Activated CD4-positive, alpha-beta T cell treated with anti-CD3 and anti-CD28 coated beads for 1 hour (primary cell): ENCODE data around the gene RIOX2.

Experiments
- DNase-seq: peaks from one replicate; pipeline ENCODE4 v3.0.0-alpha.2; 2020

RIOX2 gene

DNA sequence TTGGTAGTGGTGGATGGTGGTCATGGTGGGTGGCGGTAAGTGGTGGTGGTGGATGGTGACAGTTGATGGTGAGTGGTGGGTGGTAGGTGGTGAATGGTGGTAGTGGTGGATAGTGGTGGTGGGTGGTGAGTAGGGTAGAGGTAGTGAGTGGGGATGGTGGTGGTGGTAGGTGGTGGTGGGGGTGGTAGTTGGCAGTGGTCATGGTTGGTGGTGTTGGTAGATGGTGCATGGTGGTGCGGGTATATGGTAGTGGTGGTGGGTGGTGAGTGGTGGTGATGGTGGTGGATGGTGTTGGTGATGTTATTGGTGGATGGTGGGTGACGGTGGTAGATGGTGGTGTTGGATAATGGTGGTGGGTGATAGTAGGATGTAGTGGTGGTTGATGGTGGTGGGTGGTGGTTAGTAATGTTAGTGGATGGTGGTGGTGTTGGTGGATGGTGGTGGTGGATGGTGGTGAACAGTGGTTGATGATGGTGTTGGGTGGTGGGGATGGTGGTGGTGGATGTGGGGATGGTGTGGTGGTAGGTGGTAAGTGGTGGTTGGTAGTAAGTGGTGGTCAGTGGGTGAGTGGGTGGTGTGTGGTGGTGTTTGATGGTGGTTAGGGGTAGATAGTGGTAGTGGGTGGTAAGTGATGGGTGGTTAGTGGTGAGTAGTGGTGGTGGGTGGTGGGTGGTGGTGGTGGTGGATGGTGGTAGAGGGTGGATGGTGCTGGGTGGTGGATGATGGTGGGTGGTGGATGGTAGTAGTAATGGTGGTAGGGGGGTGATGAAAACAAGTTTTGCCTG is 16.7 kb upstream of the RIOX2 start:
- DNase-seq = no peak

DNA sequence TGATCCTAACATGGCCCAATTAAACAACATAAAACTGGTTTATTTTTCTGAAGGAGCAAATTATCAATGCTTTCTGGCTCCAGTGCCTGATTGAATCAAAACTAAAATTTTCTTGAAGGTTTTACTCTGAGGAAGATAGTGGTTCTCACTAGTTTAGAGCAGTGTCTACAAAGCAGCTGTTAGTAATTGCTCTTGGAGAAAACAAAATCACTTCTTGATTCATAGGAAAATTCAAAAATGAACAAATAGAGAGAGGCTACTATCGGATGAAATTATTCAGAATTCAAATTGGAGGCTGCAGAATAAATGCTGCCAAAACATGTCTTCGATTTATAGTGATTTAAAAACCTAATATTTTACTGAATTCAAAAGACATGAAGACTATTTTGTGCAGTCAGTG is 15.1 kb upstream of the RIOX2 start:
- DNase-seq = no peak

DNA sequence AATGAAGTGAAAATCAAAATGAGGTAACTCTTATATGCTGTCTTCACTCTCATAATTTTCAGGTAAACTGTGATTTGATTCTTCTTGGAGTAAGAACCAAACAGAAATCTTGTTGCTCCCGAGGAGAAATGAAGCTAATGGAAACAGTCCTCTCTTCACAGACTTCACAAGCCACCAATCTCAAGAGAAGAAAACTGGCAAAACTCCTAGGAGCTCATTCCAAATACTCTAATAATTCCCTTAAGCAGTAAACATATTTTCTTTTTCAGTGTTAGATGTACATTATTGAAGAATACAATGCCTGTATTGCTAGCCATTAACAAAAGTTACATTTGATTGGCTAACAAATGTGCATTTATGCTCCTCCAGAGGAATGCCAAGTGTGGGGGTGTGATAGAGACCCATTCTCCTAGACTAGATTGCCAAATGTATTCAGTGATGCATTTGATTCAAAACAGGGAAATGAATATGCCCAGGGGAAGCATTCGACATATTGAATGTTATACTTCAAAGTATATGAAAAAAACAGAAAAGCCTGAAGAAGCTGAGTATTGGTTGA is 11.8 kb upstream of the RIOX2 start:
- no peak for DNase-seq

DNA sequence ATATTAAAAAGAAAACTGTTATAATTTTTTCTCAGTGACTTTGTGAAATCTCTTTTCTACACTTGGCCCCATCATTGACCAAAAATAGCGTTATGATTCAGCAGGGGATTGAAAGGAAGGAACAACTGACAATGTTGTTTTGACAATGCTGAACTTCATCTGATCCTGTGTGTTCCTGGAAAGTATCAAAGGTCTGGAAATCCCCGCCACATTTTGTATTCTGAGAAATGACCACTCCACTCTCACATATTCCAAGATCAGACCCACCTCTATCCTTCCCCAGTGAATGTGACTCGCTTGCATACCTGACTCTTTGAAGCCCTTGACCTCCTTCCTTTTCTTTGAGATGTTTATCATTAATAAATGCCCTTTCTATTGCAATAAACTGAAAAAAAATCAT is 9.7 kb upstream of the RIOX2 start:
- DNase-seq = no peak

DNA sequence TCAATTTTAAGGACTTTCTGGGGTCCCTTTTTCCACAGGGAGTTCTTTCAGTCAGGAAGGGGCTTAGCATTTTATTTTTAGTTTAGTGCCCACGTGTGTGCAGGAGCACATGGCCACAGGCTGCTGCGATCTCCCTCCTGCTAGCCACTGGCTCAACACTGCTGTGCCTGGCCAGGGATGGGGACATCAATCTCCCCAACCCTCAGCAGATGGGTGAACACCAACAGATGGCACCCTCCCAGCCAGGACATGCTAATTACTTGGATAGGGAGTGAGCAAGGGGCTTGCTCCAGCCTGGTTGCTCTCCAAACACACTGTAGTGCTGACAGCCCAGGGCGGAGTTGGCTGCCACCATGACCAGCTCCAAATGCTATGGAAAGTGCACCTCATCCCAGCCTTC is 7.4 kb upstream of the RIOX2 start:
- no peak for DNase-seq

DNA sequence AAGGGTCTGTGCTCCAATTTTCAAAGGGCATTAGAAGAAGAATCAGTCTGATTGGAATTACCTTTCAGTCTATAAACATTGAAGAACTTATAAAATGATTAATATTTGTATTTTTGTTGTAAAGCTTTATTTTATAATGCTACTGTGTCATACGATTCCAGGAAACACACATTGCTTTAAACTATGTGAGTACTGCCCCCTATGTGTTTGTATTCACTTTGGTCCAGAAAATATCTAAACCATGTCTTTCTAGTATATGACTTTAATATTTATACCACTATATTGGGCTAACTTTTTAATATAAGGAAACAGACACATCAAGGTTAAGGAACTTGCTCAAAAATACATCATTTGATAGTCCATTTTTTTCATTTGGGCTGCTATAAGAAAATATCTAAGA is 3.2 kb upstream of the RIOX2 start:
- DNase-seq = no peak

DNA sequence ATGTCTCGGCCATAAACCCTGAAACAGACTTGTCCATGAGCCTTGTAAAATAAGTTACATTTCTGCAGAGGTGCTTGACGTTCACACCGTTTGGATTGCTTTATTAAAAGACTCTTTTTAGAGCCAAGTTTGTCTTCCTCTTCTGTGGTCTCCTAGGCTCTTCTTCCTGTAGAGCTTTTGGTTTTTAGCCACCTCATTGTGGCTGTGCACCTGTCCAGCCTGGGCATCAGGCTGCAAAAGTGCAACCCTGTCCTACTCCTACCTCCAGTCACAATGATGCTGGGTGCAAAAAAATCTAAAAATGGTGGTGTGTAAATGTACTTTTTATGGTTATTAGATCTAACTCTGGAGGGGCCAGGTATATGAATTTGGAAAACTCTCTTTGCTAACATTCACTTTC is 2.8 kb upstream of the RIOX2 start:
- no peak for DNase-seq

DNA sequence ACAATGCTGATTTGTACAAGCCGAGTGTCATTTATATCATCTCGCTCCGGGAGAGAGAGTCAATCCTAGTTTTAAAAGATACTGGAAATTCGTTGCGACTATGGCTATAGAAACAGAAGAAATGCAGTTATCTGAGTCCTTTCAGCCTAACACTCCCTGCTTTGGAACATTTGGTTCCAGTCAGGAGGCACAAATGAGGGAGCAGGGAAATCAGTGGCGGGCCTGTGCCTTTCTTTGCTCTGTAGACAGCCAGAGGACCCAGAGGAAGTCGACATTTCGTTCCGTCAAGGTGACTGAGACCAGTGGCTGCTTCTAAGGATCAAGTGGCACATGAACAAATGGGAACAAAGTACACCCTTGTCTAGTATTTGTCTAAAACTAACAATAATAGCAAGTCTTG is 745 bp upstream of the RIOX2 start:
- no peak for DNase-seq

DNA sequence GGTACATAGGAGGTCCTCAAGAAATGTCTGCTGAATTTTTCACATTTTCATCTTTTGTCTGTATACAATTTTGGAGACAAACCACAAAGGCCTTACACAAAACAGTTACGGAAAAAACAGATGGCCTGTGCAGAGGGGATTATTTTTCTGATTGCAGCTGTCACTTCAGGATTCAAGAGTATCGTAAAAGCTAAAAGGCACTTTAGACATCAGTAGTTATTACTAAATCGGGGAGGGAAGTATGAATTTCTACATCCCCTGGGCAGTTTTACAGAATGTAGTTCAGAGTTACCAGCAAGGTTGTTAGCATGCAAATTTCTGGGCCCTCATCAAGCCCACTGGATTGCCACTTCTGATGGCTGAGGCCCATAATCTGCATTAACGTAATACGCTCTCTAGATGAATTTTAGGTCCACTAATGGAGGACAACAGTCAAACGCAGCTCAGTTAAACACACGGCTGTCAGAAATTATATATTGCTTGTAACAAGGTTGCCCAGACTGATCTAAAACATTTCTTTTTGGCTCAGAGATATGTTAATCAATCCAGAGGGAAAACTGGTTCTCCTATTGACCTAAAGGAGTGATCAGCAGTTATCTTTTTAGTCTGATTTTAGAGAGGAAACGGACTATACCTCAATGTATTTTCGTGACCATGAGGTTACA is 1.1 kb downstream of the RIOX2 start:
- DNase-seq = no peak

DNA sequence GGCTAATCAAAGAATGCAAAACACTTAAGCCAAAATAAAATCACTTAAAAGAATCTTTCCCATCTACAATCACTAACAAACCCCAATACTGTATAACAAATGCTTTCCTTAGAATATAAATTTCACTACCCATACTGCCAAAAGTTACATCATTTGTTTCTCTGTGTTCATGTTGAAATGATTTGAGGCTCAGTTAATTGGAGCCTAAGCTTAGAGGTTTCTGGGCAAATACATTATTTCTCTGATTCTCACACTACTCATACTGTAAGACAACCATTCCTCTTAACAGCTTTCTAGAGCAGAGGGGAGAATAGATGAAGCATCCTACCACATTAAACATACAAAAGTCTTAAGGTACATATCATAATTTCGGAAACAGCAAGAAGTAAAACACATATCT is 2.1 kb downstream of the RIOX2 start:
- no peak for DNase-seq

DNA sequence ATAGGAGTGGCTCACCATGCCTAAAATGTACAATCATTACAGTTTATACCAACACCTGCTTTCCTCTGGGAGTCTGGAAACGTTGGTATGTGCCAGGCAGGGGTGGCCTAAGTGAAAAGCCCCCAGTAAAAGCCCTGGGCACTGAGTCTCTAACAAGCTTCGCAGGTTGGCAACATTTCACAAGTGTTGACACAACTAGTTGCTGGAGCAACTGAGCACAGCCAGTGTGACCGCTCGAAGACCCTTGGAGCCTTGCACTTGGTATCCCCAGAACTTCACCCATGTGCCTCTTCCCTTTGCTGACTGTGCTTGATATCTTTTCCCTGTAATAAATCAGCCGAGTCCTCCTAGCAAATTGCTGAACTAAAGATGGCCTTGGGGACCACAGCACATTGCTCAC is 2.7 kb downstream of the RIOX2 start:
- DNase-seq = no peak

DNA sequence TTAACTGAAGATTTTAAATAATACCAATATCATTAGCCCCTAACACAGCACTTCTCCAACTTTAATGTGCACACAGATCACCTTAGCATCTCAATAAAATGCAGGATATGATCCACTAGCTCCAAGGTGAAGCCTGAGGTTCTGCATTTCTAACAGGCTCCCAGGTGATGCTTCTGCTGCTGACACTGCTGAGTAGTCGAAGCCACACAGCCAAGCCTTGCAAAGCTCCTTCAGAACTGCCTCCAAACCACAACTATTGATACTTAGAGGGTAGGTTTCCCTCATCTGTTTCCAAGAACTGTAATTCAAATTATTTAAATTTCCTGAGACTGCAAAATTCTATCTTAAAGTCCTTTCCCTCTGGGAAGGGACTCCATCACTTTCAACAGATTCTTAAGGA is 3.9 kb downstream of the RIOX2 start:
- no peak for DNase-seq

DNA sequence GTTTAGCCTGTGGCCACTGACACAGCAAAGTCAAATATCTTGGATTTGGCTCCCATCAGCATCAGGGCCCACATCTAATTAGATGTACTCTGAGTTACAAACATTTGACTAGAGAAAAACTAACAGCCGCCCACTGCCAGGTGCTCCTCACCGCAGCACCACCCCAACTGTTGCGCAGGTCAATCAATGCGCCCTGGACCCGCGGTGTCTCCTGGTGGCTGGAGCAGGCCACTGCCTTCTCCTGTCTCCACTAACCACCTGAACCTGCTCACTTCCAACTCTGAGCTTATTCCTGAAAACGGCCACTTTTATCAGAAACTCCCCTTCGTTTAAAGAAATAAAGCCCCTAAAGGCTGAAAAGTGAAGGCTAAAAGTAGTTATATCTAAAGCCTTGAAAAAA is 4.3 kb downstream of the RIOX2 start:
- no peak for DNase-seq

DNA sequence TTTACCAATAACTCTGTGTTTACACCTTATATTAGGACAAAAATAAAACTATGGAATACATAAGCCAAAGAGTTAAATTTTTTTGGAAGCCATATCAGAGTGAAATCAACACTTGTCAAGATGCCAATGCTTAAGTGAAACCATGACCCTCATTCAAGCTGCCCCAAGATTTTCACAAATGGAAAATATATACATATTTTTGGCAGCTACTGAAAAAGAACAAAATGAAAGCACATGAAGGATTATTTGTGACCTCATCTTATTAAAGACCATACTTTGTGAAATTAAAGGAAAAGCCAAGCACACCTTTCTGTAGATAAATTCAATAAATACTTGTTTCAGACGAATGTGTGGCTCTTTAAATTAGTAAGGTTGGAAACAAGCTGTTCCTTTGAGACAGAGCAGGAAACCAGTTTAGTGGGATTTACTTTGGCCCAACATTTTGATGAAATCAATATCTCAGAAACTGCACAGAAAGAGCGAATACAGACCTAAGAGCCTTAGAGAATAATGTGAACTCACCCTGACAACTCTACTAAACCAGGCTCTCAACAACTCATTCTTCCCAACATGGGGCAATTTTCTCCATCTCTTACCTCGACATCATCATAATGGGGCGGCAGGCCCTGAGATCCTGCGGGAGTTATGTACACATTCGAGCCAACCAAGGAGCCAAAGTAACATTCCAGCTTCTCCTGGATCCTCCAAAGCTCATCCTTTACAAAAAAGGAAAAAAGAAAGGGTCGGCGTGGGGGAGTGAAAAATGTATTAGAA is 11.1 kb downstream of the RIOX2 start:
- DNase-seq = no peak

DNA sequence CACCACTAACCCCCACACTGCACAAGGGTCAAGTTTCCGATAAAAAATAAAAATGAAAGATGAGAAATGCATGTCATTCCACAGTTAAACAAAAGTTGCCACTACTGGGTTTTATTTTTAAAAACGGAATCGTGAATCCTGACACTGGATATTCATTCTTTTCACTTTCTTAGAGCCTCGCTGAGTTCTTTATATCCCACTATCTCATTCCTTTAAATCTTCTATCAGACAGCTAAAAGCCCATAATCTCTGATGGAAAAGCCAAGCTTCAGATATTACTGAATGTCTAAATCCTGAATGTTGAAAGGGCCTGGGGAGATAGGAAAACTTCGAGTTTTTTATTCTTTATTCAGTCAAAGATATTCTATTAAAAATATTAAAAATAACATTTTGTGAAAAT is 11.7 kb downstream of the RIOX2 start:
- DNase-seq = no peak

DNA sequence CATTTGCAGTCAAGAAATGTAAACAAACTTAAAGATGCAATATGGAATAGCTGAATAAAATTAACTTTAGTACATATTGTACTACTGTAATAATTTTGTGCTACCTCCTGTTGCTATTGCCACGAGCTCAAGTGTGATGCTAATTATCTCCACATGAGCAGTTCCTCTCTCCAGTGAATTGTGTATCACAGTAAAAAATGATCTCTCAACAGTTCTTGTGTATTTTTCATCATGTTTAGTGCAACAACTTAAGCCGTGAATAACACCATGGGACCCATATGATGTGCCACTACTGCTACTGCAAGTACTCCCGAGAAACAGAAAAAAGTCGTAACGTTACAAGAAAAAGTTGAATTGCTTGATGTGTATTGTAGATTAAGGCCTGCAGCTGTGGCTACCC is 12.4 kb downstream of the RIOX2 start:
- DNase-seq = no peak

DNA sequence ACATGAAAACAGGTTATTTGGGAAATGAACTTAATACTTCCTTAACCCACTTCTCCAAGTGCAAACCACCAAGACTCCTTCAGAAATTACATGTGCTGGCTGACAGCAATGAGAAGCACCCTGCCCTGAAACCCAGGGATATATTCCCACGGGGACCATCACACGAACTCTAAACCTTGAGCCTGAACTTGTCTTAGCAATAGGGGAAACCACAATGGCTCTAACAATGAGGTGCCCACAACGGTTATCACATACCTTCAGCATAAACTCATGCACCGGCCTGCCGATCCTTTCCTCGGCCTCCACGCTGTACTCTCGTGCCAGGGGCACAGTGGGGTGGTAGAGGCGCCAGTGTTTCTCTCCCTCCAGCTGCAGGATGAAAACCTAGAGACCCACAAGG is 13.4 kb downstream of the RIOX2 start:
- no peak for DNase-seq

DNA sequence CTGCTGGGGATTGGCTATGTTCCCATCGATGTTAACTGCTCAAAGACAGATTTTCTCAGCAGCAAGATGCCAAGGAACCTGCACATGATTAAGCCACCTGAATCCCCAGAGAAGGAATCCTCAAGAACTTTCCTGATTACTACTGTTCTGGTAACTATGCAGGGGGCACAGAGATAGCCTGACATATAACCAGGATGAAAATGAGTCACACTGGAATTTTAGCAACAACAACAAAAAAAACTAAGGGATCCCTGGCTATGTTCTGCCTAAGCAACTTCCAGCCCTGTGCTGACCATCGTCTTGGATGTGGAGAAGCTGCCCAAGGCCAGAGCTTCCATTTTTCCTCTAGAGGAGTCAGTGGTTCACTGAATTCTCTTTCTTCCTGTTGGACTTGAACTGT is 13.8 kb downstream of the RIOX2 start:
- DNase-seq = no peak

DNA sequence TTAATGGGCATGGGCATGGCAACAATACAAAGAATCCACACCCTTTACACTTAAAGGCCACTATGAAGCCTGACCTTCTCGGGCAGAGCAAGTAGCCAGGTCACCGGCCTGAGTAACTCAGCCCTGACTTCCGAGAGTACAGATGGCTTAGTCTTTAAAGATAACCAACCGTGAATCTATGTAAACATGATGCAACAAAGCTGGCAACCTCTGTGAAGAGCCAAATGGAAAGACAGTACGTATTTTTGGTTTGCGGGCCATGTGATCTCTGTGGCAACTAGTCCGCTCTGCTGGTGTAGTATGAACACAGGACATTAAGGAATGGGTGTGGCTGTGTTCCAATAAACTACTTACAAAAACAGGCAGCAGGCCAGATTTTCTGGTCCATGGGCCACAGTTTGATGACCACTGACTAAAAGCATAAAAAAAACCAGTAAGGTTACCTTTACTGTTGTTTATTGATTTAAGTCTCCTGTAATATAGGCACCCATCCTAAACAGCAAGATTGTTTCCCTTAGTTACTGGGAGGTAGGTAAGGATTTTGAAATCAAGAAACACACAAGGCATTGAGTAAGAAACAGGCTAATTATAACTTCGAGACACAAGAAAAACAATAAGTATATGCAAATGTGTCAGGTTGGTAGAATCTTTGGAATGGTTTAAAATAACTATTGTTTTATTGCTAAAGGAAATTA is 14.5 kb downstream of the RIOX2 start:
- no peak for DNase-seq

DNA sequence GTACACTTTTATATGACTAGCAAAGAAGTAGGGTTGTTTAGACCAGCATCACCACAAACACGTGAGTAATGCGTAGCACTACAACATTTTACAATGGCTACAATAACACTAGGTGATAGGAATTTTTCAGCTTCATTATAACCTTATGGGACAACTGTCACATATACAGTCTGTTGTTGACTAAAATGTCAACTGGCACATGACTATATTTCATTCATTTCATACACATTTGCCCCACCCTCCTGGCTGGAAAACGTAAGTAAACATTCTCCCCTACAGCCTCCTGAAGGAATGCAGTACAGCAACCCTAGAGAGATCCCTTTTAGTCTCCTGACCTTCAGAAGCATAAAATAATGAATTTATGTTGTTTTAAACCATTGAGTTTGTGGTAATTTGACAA is 16.2 kb downstream of the RIOX2 start:
- DNase-seq = no peak

DNA sequence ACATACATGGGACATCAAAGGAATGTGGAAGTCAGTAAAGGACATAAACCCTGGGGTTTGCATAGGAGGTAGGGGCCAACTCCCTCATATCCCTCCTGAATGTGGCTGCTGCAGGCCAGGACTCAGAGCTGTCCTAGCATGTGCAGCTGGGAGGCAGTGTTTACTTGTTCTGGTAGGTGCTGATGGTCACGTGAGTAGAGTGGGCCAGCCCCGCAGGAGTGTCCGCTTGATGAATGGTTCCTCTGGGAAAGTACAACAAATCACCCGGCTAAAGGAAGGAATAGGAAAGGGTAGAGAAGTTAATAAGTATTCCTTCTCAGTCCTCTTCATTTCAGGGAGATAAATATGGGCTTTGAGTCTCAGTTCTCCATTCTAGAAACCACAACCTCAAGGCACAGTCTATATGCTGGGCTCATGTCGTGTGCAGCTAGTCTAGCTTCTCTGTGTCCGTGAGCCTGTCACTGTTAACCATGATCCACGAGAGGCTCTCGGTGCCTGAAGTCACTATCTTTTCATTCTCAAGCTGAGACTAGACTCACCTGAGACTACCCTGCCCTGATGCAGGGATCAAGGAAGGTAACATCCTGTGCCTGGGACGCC is 17.9 kb downstream of the RIOX2 start:
- no peak for DNase-seq

DNA sequence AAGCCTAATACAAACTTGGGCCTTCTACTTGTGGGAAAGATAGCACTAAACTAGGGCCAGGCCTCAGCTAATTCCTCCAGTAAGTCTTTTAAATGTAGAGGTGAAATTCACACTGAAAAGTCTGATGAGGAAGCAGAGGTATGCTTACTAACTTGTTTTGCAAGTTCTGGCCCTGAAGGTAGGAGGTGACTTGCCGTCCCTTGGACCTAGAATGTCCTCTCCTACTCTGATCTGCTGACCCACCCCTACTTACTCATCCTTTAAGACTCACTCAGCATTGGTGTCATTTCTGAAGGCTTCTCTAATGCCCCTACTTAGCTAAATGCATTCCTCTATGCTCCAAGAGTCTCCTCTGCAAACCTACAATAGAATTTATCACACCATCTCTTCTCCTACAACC is 19.4 kb downstream of the RIOX2 start:
- no peak for DNase-seq

DNA sequence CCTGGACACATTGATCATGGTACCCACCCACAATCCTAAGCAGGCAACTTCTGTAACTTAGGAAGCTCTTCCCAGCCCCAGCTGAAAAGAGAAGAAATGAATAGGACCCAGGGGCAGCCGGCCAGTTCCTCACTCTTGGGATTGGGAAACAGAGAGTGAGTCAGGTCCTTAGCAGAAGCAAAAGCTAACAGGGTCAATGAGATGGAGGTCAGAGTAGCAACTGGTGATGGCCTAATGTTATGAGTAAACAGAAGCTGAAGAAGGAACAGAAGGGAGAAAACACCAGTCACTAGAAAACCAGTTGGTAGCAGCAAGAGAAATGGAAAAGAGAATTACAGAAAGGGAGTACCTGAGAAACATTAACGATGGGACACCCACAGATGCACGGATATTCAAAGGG is 20.0 kb downstream of the RIOX2 start:
- DNase-seq = no peak
